B cell (primary cell): Measurements from ENCODE around the gene ARHGDIG.

Experiments
- EZH2 ChIP-seq: IDR thresholded peaks from 2 replicates; pipeline ENCODE4 v1.6.1; 2012; ENCODE audit warnings: borderline replicate concordance, low read depth, mild to moderate bottlenecking, moderate library complexity, low read length; ENCODE audit not compliant: insufficient read depth, poor library complexity, severe bottlenecking
- TF ChIP-seq, protein P1 (sequence below): fragments of 200-600 bp; IDR thresholded peaks from one replicate; pipeline ENCODE4 v1.8.0; 2022; ENCODE audit warnings: antibody characterized with exemption, mild to moderate bottlenecking

DNA sequence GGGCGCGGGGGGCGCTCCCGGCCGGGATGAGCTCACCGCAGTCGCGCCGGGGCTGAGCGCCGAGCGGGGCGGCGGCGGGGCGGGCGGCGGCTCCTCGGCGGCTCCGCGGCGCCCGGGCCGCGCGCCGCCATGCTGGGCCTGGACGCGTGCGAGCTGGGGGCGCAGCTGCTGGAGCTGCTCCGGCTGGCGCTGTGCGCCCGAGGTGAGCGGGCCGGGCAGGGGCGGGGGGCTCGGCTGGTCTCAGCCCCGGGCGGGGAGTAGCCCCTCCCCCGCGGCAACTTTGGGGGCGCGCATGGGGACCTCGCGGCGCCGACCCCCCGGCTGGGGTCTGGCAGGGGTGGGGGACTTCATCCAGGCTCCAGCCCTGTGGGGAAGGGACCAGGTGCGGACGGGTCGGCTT lies at the start of gene ARHGDIG:
- TF ChIP-seq, protein P1, sequence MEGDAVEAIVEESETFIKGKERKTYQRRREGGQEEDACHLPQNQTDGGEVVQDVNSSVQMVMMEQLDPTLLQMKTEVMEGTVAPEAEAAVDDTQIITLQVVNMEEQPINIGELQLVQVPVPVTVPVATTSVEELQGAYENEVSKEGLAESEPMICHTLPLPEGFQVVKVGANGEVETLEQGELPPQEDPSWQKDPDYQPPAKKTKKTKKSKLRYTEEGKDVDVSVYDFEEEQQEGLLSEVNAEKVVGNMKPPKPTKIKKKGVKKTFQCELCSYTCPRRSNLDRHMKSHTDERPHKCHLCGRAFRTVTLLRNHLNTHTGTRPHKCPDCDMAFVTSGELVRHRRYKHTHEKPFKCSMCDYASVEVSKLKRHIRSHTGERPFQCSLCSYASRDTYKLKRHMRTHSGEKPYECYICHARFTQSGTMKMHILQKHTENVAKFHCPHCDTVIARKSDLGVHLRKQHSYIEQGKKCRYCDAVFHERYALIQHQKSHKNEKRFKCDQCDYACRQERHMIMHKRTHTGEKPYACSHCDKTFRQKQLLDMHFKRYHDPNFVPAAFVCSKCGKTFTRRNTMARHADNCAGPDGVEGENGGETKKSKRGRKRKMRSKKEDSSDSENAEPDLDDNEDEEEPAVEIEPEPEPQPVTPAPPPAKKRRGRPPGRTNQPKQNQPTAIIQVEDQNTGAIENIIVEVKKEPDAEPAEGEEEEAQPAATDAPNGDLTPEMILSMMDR, result no peak
- TF ChIP-seq EZH2, result no peak
